ENCODE results near the gene DBT. TPM values are rescaled to one million over a fixed set of nuclear protein-coding genes. Genes with fewer than 3 reads are reported as not detected.
A peak's percentile ranks its signal among the peaks of the same experiment; 100 is the strongest.

Gene DBT
- total and polyA plus RNA-seq, 2 of the 13 experiments (the other 11 are each of a cell fraction or from before 2014, with no cell fraction given): 3.3 to 10.2 TPM

DNA sequence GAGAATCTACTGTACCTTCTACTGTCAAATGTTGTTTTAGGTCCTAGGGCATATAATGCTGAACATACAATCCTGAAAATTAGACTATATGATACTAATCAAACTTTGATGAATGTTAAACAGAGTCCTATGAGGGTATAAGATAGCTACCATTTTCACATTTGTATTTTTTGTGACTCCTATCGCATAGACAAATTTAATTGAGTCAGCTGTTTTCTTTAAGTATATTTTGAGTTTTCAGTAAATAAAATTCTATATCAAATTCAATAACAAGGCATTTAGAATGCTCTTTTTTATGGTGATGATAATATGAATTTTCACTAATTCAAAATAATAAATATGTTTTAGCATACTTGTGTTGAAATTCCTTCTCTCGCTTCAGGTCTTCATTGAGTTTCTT is 81.6 kb downstream of the DBT start:
- 77% methylated on average over 2 of the region's 2 CpGs for WGBS (ENCODE audit: low lambda C conversion rate)
- no TSS peak for BruUV-seq (replicated peaks)
- H3K27me3 ChIP-seq (ENCODE audit: control insufficient read depth in 1 of 2, insufficient read depth in 2 of 2, low read length in 2 of 2): no peaks in the 10 kb centered on the region
- no peak for FAIRE-seq
- no peaks in the 10 kb centered on the region for H3K9me3 ChIP-seq (ENCODE audit: low read length)
- ChIA-PET POLR2A (no interaction called here), CTCF (ENCODE audit: low intra/inter-chr PET ratio, low total read pairs) (no interaction called here)
- in situ Hi-C loops (cut with HindIII; ENCODE audit: extremely low pct_ligation_motif_present, low pct_unique_long_range_greater_than_20kb) (no loop called here), intact Hi-C loops (cut with micrococcal nuclease; ENCODE audit: unreplicated experiment) (no loop called here)
- no peak overlapping the region for H3K27ac ChIP-seq (ENCODE audit: extremely low read length, insufficient read depth, low read length)
- no peaks in the 10 kb centered on the region for H3K4me1 ChIP-seq (ENCODE audit: insufficient read depth, low read length)
- no peak overlapping the region for H3K4me2 ChIP-seq (ENCODE audit: low read depth, low read length)
- no peaks in the 10 kb centered on the region for H3K79me2 ChIP-seq (ENCODE audit: insufficient read depth, low read length)
- DNase-seq (ENCODE audit: low spot score): no peak
- no peak for ATAC-seq
- no peaks in the 10 kb centered on the region for H4K20me1 ChIP-seq (ENCODE audit: insufficient read depth, low read length)
- no peak overlapping the region for H3K4me3 ChIP-seq (replicated peaks in 1 of 3; ENCODE audit: insufficient read depth in 1 of 3, low read depth in 2 of 3, low read length in 3 of 3)
- H3K36me3 ChIP-seq (replicated peaks in 1 of 2; ENCODE audit: control insufficient read depth in 1 of 2, insufficient read depth in 2 of 2, low read length in 2 of 2): no peaks in the 10 kb centered on the region
- no peak overlapping the region for H3K9ac ChIP-seq (ENCODE audit: insufficient read depth, low read depth, low read length)
- no peak for TF ChIP-seq RARG (CRISPR knock-in tag; IDR thresholded peaks at IDR 0.05; ENCODE audit: low read depth)
- no peak for TF ChIP-seq POLR2G (IDR thresholded peaks at IDR 0.05; ENCODE audit: low read depth, low read length)
- no peak for TF ChIP-seq MZF1 (CRISPR knock-in tag; IDR thresholded peaks at IDR 0.05; ENCODE audit: borderline replicate concordance)
- no peak for TF ChIP-seq KLF16 (CRISPR knock-in tag; IDR thresholded peaks at IDR 0.05)
- TF ChIP-seq MAFK (conservative IDR thresholded peaks at IDR 0.05 in 1 of 2, IDR thresholded peaks at IDR 0.05 in 1 of 2; ENCODE audit: low read length in 2 of 2): peak in 1 of 2 experiments; percentile 64; a peak in 3 of 4 replicates
- no peak for TF ChIP-seq TSC22D2 (CRISPR knock-in tag; IDR thresholded peaks at IDR 0.05; ENCODE audit: borderline replicate concordance)
- no peak for TF ChIP-seq ZNF337 (CRISPR knock-in tag; IDR thresholded peaks at IDR 0.05; ENCODE audit: borderline replicate concordance, low read depth)
- TF ChIP-seq TGIF2 (CRISPR knock-in tag; IDR thresholded peaks at IDR 0.05): no peak
- TF ChIP-seq MIER3 (CRISPR knock-in tag; IDR thresholded peaks at IDR 0.05; ENCODE audit: borderline replicate concordance): no peak
- no peak for TF ChIP-seq NAIF1 (CRISPR knock-in tag; IDR thresholded peaks at IDR 0.05; ENCODE audit: borderline replicate concordance)
- peak; percentile 38; the same call in 1 of the 2 replicates for TF ChIP-seq MAFF (IDR thresholded peaks at IDR 0.05; ENCODE audit: low read depth, low read length)
- no peak overlapping the region for H2AFZ ChIP-seq (ENCODE audit: low read length)
